ENCODE measurements around the gene GALM.
"Not testable (repeated sequence)": the region's sequence is repeated elsewhere in the genome, so short reads cannot be mapped to it uniquely, and the experiment has no call there.

Gene GALM

GRCh38 chr2:38743672-38744398 lies 77.9 kb downstream of the GALM start:
- DNase-seq, result no peak

- no peak for DNase-seq
These were observed 78.5 kb downstream of the GALM start for GRCh38 chr2:38744399-38744780.

- no peak for DNase-seq
These were observed 79.4 kb downstream of the GALM start for GRCh38 chr2:38745267-38745666.

- no peak for DNase-seq
These were observed 81.1 kb downstream of the GALM start for GRCh38 chr2:38747007-38747424.

- DNase-seq, result no peak
These were observed 81.9 kb downstream of the GALM start for GRCh38 chr2:38747819-38748218.

- no peak for DNase-seq
These were observed 82.5 kb downstream of the GALM start for GRCh38 chr2:38748391-38748790.

GRCh38 chr2:38748943-38749804 lies 83.3 kb downstream of the GALM start:
- DNase-seq, result no peak

- DNase-seq, result peak; percentile 46
These were observed 84.3 kb downstream of the GALM start for GRCh38 chr2:38750011-38750890.

- DNase-seq, result peak; percentile 96
These were observed 85.1 kb downstream of the GALM start, which contains the start of gene SRSF7 for GRCh38 chr2:38750891-38751595. SRSF7 (minus strand) TSS chr2:38751361; CDS start chr2:38751256, 105 bp downstream.

- no peak for DNase-seq
These were observed 85.9 kb downstream of the GALM start for GRCh38 chr2:38751596-38752410.

- no peak for DNase-seq
These were observed 88.1 kb downstream of the GALM start for GRCh38 chr2:38754049-38754448.

GRCh38 chr2:38754506-38754905 lies 88.6 kb downstream of the GALM start:
- no peak for DNase-seq

- DNase-seq, result not testable (repeated sequence)
These were observed 90.0 kb downstream of the GALM start for GRCh38 chr2:38755891-38756290.

GRCh38 chr2:38763228-38763627 lies 97.3 kb downstream of the GALM start:
- no peak for DNase-seq

- no peak for DNase-seq
These were observed 97.8 kb downstream of the GALM start for GRCh38 chr2:38763728-38764127.

GRCh38 chr2:38765149-38765548 lies 99.2 kb downstream of the GALM start:
- no peak for DNase-seq

- no peak for DNase-seq
These were observed 99.6 kb downstream of the GALM start for GRCh38 chr2:38765551-38765950.

- no peak for DNase-seq
These were observed 105.7 kb downstream of the GALM start for GRCh38 chr2:38771632-38772031.

GRCh38 chr2:38775097-38775920 lies 109.4 kb downstream of the GALM start:
- no peak for DNase-seq

GRCh38 chr2:38775921-38776225 lies 110.0 kb downstream of the GALM start:
- no peak for DNase-seq

- no peak for DNase-seq
These were observed 110.6 kb downstream of the GALM start for GRCh38 chr2:38776531-38776930.

All from activated effector memory CD4-positive, alpha-beta T cell treated with Interleukin-2 at 50 U/mL for 16 hours (primary cell).